Activated CD4-positive, alpha-beta T cell treated with anti-CD3 and anti-CD28 coated beads for 24 hours (primary cell): ENCODE results near the gene HMGXB4.

Source experiments
- DNase-seq, 2 donors: peaks; one replicate each; pipeline ENCODE4 v3.0.0-alpha.2; 2020; ENCODE audit warnings: low read depth in 2 of 2

The HMGXB4 gene

GRCh38 chr22:35310556-35311550 lies 53.6 kb downstream of the HMGXB4 start:
- no peak for DNase-seq

- DNase-seq, result no peak
Observed at GRCh38 chr22:35311551-35311999, 54.3 kb downstream of the HMGXB4 start.

- no peak for DNase-seq
Observed at GRCh38 chr22:35312198-35313059, 55.1 kb downstream of the HMGXB4 start.

- no peak for DNase-seq
Observed at GRCh38 chr22:35313311-35314121, 56.2 kb downstream of the HMGXB4 start.

- no peak for DNase-seq
Observed at GRCh38 chr22:35314161-35314942, 57.1 kb downstream of the HMGXB4 start.

GRCh38 chr22:35315141-35315854 lies 58.0 kb downstream of the HMGXB4 start:
- DNase-seq, result no peak

GRCh38 chr22:35315855-35316745 lies 58.8 kb downstream of the HMGXB4 start:
- DNase-seq, result no peak

- DNase-seq, result no peak
Observed at GRCh38 chr22:35316751-35317150, 59.5 kb downstream of the HMGXB4 start.

GRCh38 chr22:35317680-35318290 lies 60.5 kb downstream of the HMGXB4 start:
- DNase-seq, result no peak

- DNase-seq, result no peak
Observed at GRCh38 chr22:35318346-35319215, 61.3 kb downstream of the HMGXB4 start.

GRCh38 chr22:35319244-35319985 lies 62.1 kb downstream of the HMGXB4 start:
- no peak for DNase-seq

- no peak for DNase-seq
Observed at GRCh38 chr22:35322126-35322525, 64.8 kb downstream of the HMGXB4 start.

- no peak for DNase-seq
Observed at GRCh38 chr22:35322893-35323292, 65.6 kb downstream of the HMGXB4 start.

- DNase-seq, result no peak
Observed at GRCh38 chr22:35323305-35323704, 66.0 kb downstream of the HMGXB4 start.

- DNase-seq, result no peak
Observed at GRCh38 chr22:35324067-35324466, 66.8 kb downstream of the HMGXB4 start.

GRCh38 chr22:35324762-35325161 lies 67.5 kb downstream of the HMGXB4 start:
- DNase-seq, result no peak

GRCh38 chr22:35325209-35325608 lies 67.9 kb downstream of the HMGXB4 start:
- DNase-seq, result no peak
